Activated effector memory CD4-positive, alpha-beta T cell treated with Interleukin-2 at 50 U/mL for 16 hours (primary cell): ENCODE data around the gene MYO15B.

Source experiments
- DNase-seq: peaks from one replicate; pipeline ENCODE4 v3.0.0-alpha.2; 2020

The MYO15B gene

DNA sequence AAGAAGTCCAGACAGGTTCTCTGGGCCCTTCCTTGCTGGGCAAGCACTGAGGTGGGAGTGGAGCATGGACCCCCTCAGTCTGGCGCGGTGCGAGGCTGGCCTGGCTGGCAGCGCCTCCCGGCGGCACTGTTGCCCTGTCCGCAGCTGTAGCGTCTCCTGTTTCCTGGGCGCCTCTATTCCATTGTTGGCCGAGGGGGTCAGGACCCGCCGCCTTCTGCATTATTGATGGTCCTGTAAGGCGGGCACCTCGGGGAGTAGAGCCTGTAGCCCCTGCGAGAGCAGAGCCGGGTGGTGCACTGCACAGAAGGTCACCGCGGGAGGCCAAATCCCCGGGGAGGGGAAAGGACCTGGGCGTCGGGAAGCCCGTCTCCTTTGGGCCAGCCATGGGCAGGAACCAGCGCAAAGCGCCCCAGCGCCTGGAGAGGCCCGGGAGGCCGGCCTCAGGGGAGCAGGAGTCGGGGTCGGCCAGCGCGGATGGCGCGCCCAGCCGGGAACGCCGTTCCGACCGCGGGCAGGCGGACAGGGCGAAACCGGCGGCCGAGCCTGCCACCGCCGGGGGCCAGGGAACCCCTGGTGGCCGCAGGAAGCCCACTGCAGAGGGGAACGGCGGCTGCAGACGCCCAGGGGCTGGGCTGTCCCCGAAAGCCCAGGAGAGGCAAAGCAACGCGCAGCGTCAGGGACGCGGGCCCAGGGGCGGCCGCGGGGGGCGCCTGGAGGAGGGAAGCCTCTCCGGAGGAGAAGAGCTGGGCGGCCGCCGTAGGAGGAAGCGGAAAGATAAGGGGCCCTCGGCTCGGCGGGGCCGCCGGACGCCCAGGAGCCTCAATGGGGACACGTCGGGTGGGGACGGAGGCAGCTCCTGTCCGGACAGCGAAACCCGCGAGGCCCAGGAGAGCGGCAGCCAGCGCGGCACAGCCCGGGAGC is at the start of gene MYO15B:
Gene MYO15B, plus strand, starts transcription at position 126 of the 921 bp plus-strand sequence. Its CDS starts 258 bp downstream, at position 384.
- peak; percentile 23 for DNase-seq

DNA sequence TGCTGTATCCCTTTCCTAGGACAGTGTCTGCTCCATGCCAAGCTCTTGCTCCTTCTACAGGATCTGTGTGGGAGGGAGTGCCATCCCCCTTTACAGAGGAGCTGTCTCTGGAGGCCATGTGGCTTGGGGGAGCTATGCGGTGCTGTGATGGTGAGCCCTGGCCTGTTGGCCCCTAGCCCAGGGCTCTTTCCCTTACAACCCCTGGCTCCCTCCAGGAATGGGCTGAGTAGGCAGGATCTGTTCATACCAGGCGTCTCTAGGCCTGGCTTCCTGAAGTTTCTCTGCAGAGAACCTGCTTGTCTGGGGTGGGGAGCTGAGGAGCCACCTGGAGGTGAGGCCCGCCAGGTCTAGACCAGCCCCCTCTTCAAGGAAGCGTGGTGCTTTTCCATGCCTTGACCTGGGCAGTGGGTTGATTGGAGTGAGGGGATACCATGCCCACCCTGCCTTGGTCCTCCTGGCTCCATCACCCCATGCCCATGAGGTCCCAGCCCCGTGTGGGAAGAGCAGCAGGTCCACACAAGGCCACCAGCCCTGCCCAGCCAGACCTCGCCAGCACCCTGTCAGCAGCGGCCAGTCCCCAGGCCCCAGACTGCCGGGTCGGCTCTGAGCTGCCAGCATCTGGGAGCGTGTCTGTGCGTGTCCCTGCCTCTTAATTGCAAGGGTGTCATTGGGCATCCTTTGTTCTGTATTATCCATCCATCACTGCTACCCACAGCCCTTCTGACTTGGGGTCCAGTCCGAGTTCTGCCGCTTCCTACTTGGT is 47.5 kb upstream of the MYO15B start:
- DNase-seq = no peak

DNA sequence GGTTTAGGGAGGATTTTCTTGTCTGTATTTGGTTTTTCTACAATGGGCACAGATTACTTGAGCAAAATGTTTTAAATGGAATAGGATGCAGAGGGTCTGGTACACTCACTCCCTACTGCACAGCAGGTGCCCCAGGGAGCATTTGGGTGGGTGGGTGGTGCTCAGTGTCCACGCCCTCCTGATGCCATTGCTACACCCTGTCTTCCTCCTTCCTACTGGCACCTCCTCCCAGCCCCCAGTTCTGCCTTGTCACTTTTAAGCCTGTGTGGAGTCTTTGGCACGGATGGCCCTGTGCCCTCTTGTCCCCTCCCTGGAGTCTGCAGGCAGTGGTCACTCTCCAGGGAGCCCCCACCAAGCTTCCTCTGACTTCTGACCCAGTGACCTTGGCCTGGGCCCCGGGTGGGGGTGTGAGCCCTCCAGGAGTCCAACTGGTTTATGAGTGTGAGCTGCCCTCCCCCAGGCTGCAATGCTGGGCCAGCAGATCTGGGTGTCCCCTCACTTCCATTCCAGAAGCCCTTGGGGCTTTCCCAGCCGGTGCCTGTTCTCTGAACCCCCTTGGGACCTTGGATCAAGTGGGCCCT is 46.6 kb upstream of the MYO15B start:
- no peak for DNase-seq

DNA sequence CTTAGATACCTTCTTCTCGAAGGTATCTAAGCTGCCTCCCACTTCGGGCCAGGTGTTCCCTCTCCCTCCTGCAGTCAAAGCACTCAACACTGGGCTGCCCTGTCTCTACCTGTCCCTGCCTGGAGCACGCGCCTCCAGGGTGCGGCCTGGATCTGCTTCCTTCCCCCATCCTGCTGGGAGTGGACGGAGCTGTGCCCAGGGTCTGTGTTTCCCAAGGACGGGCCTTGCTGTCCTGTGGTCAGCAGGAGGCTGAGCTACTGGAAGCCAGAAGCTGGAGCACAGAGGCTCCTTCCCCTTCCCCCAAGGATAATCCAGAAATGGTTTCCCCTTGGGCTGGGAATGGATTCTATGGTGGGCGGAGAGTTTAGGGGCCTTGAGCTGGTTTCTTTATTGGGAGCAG is 45.4 kb upstream of the MYO15B start:
- DNase-seq = no peak

DNA sequence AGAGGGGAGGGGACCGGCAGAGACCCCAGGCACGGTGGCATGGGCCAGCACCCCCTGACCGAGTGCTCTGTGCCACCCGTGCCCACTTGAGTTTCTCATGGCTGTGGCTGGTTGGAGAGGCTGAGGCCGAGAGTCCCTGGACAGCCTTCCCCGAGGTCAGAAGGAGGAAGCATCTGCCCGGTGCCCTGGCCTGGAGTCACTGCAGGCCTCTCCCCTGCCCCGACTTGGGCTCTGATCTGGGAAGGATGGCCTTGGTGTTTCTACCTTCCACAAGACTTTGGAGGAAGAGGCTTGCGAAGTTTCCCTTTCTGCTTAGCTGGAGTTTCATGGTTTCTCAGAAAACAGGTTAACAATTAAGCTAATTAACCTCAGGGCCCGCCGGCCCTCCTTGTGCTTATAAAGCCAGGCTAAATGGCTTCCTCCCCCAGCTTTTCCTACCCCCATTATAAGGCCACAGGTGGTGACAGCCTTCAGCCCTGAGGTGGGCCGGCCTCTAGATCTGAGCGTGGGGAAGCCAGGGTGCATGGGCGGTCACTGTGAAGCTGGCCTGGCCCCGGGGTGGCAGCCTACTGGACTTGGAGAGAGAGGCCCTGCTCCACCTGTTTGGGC is 44.8 kb upstream of the MYO15B start:
- DNase-seq = no peak

DNA sequence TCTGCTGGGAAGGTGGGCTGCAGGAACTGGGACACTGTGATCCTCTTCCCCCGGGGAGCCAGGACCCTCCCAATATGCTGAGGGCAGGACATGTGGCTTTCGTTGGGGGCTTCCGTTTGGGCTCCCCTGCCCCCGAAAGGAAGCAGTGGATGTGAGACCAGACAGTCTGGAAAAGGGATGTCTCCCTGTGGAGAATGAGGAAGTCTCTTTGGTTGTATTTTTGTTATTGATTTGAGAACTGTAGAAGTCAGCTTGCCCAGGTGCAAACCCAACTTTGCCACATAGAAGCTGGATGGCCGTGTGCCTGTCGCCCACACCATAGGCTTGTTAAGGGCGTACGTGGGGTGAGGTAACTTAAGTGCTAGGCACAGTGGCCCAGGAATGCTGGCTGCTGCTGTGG is 43.4 kb upstream of the MYO15B start:
- no peak for DNase-seq

DNA sequence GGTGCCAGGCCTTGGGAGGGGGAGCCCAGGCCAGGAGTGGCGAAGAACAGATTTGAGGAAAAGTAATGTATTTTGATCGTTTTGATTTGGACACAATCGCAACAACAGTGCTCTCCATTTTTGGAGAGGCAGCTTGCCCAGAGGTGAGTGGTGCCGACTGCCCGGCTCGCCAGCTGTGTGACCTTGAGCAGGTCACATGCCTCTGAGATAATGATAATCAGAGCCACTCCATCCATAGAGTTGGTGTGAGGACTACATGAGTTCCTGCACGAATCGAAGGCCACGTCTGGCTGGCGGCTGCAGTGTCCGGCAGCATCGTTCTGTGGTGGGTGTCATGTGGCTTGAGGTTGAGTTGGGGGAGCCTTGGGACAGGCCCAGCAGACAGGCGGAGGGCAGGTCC is 41.4 kb upstream of the MYO15B start:
- no peak for DNase-seq

DNA sequence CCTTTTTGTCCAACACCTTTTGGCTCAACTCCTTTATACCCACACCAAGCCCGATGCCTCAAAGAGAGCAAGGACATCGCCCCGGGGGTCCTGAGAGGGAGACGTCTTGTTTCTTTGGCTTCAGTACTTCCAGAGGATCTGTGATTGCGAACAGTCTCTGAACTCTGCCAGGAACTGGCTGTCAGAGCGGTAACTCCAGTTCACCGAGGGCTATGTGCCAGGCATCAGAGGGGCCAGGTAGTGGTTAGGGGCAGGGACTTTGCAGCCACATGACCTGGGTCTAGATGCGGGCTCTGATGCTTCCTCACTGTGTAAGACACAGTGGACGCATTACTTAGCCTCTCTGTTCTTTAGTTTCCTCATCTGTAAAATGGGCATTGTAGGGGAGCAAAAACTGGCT is 40.5 kb upstream of the MYO15B start:
- DNase-seq = no peak

DNA sequence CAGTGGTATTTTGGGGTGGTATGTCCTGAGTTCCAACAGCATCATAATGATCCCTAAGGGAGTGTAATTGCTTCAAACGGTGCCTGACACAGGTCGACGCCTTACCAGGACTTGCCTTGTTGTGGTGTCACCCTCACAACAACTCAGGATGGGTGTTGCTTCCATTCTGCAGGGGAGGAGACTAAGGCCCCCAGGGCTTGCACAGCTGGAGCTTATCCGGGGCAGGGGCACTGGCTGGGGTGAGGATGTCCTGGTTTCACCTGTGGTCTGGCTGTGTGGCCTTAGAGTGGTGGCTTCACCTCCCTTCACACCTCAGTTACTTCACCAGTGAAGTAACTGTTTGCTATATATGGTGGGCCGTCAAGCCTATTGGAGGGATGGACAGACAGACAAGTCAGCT is 38.8 kb upstream of the MYO15B start:
- DNase-seq = no peak

DNA sequence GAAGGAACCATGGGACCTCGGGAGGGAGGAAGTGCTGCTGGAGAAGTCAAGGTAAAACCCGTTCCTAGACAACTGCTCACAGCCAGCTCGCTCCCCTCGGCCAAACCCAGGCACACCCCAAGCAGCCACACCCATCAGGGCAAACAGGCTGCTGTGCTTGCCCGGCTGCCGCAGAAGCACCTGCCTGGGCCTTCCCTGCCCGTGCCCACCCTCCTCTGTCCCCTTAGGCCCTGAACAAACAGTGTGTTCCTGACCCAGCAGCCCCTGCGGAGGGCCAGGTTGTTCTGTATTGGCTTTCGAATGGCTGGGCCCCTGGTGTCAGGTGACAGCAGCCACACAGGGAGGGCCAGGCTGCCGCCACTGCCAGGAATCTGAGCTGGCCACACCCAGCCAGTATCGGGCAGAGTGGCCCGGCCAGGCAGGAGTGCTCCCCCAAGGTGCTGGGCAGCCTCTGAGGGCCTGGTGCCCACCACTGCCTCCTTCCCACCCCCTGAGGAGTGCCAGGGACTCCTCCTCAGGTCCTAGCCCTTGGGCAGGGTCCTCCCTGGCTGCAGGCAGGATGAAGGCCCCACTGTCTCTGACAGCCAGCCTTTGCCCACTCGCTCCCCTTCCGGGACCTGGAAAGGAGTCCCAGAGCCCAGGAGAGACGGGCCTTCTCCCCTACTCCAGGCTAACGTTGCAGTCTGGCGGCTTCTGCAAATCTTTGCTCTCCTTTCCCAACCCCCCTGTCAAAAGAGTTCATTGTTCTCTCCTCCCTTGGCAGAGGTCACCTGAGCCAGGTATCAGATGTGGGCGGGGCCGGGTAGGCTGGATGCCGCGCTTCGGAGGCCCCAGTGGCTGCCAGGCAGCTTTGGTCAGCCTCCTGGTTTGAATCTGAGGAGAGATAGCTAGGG is 38.1 kb upstream of the MYO15B start:
- DNase-seq = no peak

DNA sequence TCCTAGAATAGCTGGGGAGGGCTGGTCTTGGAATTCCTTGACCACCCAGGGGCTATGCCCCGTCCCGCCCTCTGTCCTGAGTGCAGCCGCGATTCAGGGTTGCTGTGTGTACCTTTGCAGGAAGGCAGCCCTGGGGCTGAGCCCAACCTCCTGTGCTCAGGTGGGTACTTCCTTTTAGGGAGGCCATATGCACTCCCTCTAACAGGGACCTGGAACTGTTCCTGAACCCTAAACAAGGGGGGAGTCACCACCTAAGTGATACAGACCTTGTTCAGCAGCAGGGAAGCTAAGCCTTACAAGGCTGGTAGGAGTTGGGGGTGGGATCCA is 37.5 kb upstream of the MYO15B start:
- no peak for DNase-seq

DNA sequence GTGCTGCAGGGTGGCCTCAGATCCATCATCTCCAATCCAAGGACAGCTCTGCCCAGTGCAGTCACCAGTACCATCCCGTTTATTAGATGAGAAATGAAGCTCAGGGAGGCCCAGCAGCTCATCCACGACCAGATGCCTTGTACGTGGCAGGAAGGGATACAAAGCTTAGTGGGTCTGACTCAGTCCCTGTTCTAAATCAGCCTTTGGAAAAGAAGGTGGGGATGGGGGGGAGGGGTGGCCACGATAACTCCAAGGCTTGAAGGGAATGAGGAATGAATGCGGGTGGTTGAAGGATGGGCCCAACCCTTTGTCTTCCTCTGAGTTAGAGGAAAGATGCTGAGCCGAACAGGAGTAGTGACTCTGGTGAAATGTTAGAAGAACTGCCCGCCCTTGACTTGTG is 36.3 kb upstream of the MYO15B start:
- DNase-seq = no peak

DNA sequence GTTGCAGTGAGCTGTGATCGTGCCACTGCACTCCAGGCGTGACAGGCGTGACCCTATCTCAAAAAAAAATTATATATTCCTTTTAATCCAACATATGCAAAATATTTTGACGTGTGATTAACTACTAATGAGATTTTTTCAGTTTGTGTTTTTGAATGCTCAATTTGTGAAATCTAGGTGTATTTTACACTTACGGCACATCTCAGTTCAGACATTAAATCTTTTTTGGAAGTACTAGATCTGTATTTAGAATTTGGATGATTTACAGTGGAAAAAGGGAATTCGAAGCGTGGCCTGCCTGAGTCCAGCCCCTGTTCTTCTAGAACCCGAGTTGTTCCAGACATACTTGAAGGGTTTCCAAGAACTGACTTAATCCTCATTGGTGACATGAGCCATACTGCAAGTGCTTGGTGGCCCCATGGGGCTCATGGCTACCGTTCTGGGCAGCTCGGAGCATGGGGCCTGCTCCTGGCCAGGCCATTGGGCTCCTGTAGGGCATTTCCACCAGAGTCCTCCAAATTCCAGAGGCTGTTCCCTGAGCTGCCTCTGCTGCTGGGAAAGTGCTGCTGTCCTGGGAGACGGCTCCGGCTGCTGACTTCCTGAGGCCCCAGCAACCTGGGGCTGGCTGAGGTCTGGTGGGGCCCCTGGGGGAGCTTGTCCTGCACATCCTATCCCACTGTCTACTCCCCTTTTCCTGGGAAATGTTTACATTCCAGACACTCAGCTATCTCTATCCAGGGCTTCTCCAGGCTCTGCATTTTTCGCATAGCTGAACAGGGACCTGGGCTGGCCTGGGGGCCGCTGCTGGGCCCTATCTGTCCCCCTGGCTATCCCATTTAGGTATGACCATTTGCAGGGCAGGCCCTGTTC is 34.9 kb upstream of the MYO15B start:
- no peak for DNase-seq

DNA sequence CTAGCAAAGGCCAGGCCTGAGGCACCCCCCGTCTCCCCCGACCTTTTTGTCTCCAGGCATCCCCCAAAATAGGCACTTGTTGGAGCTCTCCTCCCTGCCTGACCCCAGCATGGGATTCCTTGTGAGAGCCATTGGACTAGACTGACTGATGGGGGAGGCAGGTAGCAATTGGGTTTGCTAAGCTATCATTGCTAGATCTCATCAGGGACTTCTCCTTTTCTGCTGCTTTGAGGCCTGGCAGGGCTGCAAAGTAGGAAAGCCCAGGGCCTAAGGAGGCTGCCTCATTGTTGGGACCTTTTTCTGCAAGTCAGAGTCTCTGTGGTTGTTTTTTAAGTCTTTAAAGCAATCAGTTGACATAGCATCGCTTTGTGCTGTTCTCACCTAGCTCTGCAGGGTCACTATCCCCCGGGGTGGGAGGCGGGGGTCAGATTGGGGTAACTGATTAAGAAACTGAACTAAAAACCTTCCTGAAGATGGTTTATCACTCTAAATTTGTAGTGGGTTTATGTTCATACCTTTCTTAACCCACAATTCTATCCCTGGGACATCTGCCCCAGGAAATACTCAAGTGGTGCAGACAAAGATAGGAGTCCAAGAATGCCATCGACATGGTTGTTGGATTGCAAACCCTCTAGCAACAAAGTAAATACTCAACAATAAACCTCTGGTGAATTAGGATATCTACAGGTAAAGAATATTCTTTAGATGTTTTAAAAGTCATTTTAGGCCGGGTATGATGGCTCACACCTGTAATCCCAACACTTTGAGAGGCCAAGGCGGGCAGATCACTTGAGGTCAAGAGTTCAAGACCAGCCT is 34.1 kb upstream of the MYO15B start:
- DNase-seq = no peak

DNA sequence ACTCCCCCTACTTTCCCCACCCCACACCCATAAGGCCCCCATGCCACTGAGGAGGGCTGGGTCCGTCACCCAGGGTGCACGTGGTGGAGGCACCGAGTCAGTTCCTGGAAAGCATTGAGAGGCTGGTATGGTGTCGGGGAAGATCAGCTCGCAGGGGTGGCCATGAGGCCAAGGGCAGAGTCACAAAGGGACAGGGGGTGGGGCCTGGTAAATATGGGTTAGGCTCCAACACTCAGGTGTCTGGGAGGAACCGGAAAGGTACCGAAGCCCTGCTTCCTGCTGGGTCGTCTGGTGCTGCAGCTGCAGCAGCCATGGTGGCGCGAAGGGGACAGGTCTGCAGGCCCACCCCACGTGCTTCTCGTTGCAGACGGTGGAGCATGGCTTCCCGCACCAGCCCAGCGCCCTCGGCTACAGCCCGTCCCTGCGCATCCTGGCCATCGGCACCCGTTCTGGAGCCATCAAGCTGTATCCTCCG is 31.9 kb upstream of the MYO15B start:
- DNase-seq = no peak

DNA sequence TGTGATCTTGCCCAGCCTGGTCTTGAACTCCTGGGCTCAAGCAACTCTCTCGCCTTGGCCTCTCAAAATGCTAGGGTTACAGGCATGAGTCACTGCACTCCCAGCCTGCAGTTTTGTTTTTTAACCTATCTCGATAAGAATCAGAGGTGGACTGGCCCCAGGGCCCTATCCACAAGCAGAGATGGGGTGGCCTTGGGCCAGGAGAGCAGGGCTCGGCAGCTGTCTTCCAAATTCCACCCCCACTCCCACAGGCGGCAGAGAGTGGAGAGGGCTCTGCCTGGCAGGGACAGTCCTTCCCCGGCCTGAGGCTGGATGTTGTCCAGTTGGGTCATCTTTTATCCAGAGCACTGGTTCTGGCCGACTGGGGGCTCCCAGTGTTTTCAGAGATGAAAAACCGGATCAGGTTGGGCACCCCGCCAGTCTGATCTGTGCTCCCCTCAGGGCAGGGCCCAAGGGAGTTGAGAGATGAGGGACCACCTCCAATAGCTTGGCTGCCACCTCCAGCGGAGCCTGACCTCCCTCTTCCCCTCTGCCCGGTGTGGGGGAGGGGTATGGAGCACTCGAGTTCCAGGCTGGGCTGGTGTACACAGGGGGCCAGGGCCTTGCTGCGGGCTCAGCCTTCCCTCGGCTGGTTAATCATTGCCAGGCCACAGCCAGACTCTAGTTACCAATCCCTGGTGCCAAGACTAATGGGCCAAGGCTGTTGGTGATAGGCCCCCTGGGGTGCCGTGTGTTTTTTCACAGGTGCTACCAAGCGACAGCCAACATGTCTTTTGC is 30.3 kb upstream of the MYO15B start:
- DNase-seq = no peak

DNA sequence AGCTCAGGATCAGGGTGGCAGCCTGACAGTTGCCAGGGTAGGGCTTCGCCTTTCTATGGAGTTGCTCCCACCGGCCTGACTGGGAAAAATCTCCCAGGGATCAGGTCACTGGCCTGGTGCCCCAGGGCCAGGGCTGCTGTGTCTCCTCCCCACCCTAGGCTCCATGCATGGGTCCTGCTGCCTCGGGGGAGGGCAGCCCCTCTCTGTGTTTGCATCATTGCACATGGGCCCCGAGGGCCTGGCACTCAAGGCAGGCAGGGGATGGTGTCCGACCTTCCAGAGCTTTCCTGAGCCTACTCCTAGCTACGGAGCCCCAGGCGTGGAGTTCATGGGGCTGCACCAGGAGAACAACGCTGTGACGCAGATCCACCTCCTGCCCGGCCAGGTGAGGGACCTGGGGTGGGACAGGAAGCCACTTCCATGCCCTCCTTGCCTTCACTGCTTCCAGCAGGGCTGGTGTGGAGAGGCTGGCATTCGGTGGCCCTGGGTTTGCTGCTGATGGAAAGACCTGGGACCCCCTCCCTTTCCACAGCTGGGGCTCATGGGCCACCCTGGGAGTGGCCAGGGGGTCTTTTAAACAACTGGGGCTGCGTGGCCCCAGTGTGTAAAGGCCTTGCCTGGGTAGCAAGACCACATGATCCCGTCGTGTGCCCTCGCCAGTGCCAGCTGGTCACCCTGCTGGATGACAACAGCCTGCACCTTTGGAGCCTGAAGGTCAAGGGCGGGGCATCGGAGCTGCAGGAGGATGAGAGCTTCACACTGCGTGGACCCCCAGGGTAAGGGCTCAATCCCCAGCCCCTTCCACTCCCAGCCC is 29.5 kb upstream of the MYO15B start:
- DNase-seq = no peak

DNA sequence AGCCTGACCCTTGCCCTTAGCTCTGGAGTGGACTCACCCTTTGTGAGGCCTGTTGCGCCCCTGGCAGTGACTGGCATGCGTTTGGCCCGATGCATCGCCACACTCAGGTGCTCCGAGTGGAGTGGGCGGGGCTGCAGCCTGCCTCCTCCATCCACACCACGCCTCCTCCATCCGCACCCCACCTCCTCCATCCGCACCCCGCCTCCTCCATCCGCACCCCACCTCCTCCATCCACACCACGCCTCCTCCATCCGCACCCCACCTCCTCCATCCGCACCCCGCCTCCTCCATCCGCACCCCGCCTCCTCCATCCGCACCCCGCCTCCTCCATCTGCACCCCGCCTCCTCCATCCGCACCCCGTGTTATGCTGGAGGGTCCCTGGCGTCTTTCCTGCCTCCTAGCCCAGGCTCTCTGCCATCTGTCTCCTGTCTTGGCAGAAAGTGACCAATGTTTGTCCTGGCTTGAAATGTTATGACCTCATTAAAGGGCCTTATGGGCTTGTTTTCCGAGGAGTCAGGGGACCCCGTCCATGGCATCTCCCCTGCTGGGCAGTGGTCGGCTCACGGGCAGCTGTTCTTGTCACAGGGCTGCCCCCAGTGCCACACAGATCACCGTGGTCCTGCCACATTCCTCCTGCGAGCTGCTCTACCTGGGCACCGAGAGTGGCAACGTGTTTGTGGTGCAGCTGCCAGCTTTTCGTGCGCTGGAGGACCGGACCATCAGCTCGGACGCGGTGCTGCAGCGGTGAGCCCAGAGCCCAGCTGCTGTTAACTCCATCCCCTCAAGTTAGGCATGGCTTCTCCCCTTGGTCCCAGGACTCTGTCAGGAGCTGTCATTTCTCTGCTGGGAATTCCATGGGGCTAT is 28.7 kb upstream of the MYO15B start:
- DNase-seq = no peak
